GM21529 (cell line): ENCODE data around the gene TCOF1.
A peak's percentile ranks its signal among the peaks of the same experiment; 100 is the strongest.

ENCODE experiments used
- ATAC-seq: cut with Tn5 transposase; IDR thresholded peaks from one replicate; pipeline ENCODE4 v1.9.1; 2021; ENCODE audit not compliant: unreplicated experiment

TCOF1 gene

GRCh38 chr5:150357326-150358260 lies at the start of gene TCOF1:
Gene TCOF1 (plus strand): TSS chr5:150357697. CDS start chr5:150357747, 50 bp downstream.
- ATAC-seq = peak; percentile 87

GRCh38 chr5:150309101-150309885 lies 48.2 kb upstream of the TCOF1 start:
- ATAC-seq = no peak

DNA sequence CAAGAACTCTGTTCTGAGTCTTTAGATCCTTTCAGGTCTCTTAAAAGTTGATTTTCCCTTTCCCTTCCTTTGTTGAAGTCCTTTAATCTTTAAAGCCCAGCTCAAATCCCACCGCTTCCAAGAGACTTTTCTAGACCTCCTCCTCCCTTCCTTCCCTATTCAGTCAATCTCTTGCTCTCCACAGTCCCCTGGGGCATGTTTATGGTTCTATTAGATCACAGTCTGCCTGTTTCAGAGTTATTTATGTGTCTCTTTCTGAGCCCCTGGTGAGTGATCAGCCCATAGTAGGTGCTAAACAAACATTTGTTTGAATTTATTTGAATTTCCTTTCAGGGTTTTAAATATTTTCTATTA lies 47.6 kb upstream of the TCOF1 start:
- ATAC-seq = no peak

DNA sequence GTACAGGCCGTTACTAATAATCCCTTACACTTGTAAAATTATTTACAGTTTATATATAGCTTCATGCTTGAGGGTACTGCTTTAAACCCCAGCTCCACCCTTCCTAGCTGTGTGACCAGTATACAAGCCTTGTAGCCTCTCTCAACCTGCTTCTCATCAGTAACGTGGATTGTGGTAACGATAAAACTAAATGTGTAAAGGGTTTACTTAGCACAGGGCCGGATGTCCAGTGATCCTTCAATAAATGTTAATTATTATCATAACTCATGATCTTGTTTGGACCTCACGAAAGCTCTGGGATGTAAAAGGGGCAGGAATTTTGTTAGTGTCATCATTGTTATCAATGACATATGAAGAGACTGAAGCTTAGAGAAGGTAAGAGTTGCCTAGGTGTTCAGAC lies 47.3 kb upstream of the TCOF1 start:
- ATAC-seq = no peak

DNA sequence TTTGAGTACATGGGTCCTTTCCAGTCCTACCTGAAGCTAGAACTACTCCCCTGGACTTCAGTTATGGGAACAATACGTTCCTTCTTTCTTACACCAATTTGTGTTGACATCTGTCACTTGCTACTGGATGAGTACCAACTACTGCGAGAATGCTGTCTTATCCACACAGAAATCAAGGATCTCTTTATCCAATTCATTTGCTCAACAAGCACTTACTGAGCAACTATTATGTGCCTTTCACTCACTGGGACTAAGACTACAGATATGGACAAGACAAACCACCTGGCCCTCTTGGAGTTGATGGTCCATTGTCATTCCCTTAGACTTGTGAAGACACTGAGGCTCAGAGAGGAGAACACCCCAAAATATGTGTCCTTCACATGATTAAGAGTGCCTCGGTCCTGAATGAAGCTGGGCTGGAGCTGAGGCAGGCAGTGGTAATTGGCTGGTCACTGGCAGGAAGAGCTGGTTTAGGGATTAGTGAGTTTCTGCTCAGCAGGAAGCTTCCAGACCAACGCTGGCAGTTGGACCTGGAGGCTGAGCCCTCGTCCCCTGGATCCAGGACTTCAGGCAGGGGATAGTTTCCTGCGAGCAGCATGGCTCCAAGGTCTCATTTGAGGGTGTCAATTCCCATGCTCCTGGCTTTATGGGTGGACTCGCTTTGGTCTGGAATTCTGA lies 46.3 kb upstream of the TCOF1 start:
- no peak for ATAC-seq

DNA sequence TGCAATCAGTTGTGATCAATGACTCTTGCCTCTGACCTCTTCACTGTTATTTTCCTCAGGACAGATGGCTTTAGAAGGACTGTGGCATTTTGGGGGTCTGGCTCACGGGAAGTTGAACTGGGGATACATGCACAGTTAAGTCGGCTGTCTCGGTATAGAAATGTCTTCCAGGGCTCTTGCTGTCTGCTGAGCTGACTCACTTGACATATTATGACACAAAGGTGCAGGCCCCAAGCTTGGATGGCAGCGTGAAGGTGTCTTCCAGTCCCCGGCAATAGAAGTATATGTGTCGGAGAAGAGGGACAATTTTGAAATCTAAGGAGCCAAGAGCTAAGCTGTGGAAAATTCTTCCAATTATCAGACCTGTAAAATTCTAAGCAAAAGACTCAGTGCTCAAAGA lies 45.0 kb upstream of the TCOF1 start:
- ATAC-seq = no peak

GRCh38 chr5:150313501-150313900 lies 44.0 kb upstream of the TCOF1 start:
- ATAC-seq = no peak

- ATAC-seq = no peak
Observed at GRCh38 chr5:150313921-150314716, 43.4 kb upstream of the TCOF1 start.

DNA sequence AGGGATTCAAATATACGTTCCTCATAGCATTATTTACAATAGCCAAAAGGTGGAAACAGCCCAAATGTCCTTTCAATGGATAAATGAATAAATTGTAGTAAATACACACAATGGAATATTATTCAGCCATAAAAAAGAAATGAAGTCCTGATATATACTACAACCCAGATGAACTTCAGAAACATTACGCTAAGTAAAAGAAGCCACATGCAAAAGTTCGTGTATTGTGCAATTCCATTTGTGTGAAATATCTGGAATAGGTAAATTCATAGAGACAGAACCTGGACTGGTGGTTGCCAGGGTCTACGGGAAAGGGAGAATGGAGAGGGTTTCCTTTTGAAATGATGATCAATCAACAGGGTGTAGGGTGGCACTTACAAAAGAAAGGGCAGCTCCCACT lies 42.3 kb upstream of the TCOF1 start:
- ATAC-seq = no peak

DNA sequence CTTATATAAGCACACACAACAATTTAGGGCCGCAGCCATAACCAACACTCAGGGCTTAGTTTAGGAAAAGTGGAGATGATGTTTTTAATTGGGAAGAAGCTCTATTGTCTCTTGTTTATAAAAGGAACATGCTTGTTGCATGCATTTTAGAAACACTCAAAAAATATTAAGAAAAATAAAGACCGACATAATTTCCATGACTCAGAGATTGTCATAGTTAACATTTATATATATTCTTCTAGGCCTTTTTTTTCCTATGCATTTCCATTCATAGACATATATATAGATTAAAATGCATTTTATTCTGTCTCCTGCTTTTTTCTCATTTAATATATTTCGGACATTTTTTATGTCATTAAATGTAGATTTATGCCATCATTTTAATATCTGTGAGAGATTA lies 41.2 kb upstream of the TCOF1 start:
- no peak for ATAC-seq

DNA sequence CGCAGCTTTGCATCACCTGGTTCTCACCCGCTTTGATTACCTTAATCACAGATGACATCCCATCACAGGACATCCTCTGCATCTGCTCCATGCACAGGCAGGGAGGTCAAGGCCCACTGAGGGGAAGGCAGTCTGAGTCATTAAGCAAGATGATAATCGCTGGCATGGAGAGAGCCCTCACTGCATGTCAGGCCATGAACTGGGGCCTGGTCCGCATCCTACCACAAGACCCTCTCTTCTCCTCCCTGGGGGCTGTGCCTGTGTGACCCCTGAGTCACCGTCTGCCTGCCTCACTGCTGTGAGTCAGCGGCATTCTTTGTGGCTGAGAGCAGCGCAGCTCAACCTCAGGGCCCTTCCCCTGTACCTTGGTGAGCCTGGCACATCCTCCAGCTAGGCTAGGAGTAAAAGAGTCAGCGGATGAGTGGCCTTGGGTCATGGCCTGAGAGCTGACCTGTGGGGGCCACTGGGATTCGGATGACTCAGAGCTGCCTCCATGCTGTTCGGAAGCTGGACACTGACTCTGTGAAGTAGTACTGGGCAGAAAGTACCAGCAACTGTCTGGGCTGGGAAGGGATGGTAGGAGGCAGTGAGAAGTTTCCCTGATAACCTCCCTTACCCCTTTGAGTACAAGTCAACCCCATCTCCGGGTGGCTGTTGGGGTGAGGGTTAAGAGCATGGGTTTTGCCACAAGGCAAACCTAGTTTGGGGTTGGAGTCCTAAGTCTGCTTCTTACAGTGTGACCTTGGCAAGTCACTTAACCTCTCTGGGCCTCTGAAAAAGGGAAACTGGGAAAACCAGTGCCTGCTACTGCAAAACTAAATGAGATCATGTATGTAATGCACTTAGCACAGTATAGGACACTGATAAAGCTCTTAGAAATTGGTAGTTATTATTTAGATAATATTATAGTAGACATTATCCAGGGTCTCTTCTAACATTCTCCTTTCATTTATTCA lies 40.2 kb upstream of the TCOF1 start:
- no peak for ATAC-seq

GRCh38 chr5:150318613-150319483 lies 38.6 kb upstream of the TCOF1 start:
- ATAC-seq = no peak

- ATAC-seq = no peak
Observed at GRCh38 chr5:150319484-150319790, 38.1 kb upstream of the TCOF1 start.

DNA sequence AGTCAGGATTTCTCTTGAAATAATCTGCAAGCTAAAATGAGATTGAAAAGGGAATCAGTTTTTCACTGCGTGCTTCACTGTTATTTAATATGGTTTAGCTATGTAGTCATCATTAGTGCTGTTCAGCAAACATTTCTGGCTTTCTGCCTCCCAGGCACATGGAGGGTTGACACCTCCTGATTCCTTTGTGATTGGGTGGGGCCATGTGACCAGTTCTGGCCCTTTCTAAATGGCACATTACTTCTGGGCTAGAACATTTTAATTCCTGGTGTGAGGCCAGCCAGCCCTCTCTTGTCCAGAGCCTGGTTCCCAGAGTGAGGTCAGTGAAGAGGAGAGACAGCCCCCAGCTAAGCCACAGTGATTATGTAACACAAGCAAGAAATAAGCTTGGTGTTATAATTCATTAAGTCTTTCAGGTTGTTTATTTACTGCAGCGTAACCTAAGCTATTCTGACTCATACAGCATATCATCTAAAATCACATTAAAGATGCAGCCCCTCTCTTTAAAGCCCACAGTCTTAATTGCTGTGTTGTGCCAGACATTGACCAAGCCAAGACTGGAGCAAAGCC lies 37.4 kb upstream of the TCOF1 start:
- no peak for ATAC-seq

DNA sequence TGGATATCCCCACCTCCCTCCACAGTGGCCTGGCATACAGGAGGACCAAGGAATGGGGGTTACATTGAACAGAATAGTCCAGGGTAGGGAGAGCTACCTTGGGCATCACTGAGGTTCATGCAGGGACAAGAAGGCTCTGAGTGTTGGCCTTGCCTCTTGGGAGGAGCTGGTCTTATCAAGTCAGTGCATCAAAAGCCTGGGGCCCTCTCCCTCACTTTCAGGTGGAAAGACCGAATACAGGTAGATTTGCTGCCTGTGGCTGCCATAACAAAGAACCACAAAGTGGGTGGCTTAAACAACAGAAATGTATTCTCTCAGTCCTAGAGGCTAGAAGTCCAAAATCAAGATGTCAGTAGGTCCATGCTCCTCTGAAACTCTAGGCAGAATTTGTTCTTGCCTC lies 36.3 kb upstream of the TCOF1 start:
- ATAC-seq = no peak

- ATAC-seq = no peak
Observed at GRCh38 chr5:150321784-150322183, 35.7 kb upstream of the TCOF1 start.

DNA sequence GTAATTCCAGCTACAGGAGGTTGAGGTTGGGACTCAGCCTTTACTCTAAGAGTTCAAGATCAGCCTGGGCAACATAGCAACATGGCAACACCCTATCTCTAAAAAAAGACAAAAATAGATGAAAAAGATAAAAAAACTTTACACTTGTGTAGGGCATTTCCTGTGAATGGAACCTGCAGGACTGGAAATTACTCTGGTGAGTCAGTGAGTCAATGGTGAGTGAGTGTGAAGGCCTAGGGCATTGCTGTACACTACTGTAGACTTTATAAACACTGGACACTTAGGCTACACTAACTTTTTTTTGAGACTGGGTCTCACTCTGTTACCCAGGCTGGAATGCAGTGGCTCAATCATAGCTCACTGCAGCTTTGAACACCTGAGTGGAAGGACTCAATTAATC lies 35.3 kb upstream of the TCOF1 start:
- ATAC-seq = no peak

DNA sequence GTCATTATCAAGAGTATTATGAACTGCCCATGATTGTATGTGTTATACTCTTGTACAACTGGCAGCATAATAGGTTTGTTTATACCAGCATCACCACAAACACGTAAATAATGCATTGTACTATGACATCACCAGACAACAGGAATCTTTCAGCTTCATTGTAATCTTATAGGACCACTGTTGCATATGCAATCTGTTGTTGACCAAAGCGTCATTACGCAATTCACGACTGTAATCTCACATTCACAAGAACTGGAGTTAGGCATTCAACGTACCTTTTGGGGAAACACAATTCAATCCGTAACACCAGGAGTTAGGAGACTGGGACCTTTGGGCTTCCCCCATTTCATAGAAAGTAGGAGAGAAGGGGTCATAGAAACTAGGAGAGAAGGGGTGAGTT lies 34.4 kb upstream of the TCOF1 start:
- no peak for ATAC-seq

DNA sequence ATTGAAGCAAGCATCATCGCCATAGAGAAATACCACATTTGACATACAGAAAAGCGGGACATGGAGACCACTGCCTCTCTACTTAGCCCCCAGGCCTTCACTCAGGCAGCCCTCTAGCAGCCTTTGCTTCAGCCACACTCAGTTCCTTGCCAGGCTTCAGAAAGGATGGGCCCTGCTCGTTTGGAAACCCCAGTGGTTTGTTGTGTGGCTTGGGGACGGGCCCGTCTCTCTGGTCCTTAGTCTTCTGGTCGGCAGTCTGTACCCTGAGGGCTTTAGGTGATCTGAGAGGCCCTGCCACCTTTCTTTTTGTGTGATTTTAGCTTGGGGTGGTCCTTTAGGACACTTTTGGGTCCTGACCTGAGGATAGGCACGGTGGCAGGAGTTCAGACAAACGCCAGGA lies 33.7 kb upstream of the TCOF1 start:
- no peak for ATAC-seq
